Stomach (tissue), 4 donors: ENCODE measurements around the gene CHD8.

Source experiments
- CTCF ChIP-seq, 7 experiments: fragments of 450-650 bp in 4 of 7; fragments of 200-600 bp in 3 of 7; sonication (generic) in 3 of 7; IDR thresholded peaks; one replicate each; pipeline ENCODE4 v1.5.1; 2016 to 2019; ENCODE audit warnings: antibody characterized with exemption in 7 of 7, control low read depth in 2 of 7, mild to moderate bottlenecking in 1 of 7
- POLR2A ChIP-seq, 4 donors: fragments of 450-650 bp; IDR thresholded peaks; one replicate each; pipeline ENCODE4 v1.6.1; 2016; ENCODE audit warnings: antibody characterized with exemption in 4 of 4, control low read depth in 2 of 4, mild to moderate bottlenecking in 1 of 4, moderate library complexity in 1 of 4

GRCh38 chr14:21399311-21399870 is 56.5 kb downstream of the CHD8 start:
- no peak for TF ChIP-seq POLR2A (IDR thresholded peaks at IDR 0.05)
- no peak for TF ChIP-seq CTCF (IDR thresholded peaks at IDR 0.05)
